ENCODE data around the gene IRF5.

DNA sequence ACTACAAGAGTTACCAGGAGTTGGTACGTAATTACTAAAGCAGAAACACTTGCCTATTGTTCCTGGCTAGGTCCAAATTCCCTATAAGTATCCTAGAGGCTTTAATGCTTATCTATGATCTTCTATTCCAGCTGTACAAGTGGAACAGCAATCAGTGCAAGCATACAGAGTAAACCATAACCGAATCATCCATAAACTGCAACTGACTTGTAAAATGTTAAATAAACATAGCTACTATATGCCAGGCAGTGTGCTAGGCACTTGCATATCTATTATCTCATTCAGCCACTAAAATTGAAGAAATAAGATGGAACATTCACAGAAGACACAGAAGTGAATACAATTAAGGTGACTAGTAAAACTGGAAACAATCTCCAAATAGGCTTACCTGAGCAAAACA, 55.7 kb downstream of the IRF5 start:
- TF ChIP-seq CTCF (conservative IDR thresholded peaks at IDR 0.05; ENCODE audit: low read length) (no peak), EZH2phosphoT487 (IDR thresholded peaks at IDR 0.05; ENCODE audit: borderline replicate concordance, low read depth, low read length) (no peak)

Measured in OCI-LY7 (cell line).